GM12865 (cell line): ENCODE results near the gene POF1B.
A peak's percentile ranks its signal among the peaks of the same experiment; 100 is the strongest.
"Not testable (repeated sequence)": the region's sequence is repeated elsewhere in the genome, so short reads cannot be mapped to it uniquely, and the experiment has no call there.

Experiments used
- DNase-seq: peaks from one replicate; pipeline ENCODE4 v3.0.0; 2010; ENCODE audit warnings: low read depth
- H3K4me3 ChIP-seq: 2 replicates; pipeline ENCODE4 v1.5.1; 2011; ENCODE audit warnings: mild to moderate bottlenecking, low read depth, low read length, control low read depth
- TF ChIP-seq, protein P1 (sequence below): IDR thresholded peaks from 2 replicates; pipeline ENCODE4 v1.5.1; 2011; ENCODE audit warnings: low read length, control low read depth, low read depth, inconsistent platforms; ENCODE audit not compliant: insufficient read depth; ENCODE audit errors: missing control alignments

Gene POF1B

DNA sequence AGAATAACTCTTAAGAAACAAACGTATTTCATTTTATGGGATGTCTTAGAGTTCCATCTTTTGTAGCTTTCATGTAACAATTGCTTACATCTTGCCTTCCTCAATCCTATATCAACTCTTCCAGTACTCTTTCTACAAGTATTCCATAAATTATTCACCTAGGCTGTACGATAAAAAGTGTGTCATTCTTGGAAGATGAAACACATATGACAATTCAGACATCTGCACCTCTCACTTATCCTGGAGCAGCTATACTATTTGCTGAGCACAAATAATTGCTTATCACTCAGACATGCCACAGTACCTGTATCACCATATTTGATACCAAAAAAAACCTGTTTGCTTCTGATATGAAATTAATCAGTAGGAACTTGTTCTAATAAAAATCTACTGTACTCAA lies 1.0 kb downstream of the POF1B start:
- peak overlapping the region; percentile 38 for H3K4me3 ChIP-seq
- no peak for DNase-seq
- TF ChIP-seq, protein P1, sequence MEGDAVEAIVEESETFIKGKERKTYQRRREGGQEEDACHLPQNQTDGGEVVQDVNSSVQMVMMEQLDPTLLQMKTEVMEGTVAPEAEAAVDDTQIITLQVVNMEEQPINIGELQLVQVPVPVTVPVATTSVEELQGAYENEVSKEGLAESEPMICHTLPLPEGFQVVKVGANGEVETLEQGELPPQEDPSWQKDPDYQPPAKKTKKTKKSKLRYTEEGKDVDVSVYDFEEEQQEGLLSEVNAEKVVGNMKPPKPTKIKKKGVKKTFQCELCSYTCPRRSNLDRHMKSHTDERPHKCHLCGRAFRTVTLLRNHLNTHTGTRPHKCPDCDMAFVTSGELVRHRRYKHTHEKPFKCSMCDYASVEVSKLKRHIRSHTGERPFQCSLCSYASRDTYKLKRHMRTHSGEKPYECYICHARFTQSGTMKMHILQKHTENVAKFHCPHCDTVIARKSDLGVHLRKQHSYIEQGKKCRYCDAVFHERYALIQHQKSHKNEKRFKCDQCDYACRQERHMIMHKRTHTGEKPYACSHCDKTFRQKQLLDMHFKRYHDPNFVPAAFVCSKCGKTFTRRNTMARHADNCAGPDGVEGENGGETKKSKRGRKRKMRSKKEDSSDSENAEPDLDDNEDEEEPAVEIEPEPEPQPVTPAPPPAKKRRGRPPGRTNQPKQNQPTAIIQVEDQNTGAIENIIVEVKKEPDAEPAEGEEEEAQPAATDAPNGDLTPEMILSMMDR, result no peak

DNA sequence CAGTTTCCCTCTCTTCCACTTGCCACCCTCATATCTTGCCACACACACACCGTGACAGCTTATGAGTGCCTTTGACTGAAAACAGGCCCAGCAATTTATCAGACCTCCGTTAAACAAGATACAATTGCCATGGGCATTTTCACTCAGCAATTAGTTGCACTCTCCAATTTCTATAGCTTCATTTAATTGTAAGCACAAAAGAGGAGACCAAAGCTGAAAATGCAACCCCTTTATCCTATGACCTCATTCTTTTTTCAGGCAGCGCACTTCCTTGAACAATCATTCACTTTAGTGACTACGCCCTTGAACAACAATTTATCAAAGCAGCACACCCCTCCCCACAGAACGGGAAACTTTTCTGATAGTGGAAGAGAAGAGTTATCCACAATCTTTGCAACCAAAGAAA lies 4.1 kb downstream of the POF1B start:
- TF ChIP-seq, protein P1, result no peak
- H3K4me3 ChIP-seq, result no peak overlapping the region
- no peak for DNase-seq

DNA sequence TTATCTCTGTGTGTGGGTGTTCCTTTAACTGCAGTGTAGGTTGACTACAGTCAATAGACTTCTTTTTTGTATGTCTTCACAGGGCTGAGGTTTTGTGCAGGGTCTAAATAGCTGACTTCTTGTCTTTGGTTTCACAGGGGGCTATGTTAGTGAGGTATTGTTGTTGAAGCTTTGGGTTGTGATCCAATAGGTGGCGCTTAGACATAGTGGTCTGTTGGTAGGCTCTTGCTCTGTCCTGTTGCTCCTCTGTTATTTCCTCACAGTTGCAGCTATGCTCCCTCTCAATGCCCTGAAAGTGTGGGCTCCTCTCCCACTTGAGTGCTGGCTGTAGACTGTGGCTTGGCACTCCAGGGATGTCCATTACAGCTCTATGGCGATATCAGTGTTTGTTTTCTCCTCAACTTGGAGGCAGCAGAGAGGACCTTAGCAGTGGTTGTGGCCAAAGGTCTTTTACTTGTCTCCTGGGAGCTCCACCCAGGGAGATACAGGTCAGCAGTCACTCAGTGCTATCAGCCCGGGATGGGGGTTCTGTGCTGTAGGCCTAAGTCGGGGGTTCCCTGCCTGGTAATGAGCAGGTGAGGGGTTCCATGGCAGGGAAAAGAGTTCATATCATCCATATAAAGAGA lies 14.0 kb downstream of the POF1B start:
- no peak overlapping the region for H3K4me3 ChIP-seq
- TF ChIP-seq, protein P1, result no peak
- DNase-seq, result no peak

DNA sequence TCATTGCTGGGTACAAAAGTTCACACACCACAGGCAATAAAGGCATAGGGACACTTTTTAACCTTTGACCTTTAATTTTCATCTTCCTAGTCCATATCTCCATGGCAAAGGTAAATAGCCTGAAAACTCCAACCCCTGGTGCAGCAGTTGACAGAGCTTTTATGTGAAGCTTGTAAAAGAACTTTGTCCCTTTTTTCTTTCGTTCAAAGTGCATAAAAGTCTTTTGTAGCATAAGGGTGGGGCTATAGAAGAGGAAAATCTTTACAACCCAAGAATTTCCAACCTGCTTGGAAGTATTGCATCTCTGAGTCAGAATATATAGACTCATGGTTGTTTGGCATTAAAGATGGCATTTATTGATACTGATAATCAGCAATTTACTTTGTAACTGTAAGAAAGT lies 20.4 kb downstream of the POF1B start:
- DNase-seq, result no peak

DNA sequence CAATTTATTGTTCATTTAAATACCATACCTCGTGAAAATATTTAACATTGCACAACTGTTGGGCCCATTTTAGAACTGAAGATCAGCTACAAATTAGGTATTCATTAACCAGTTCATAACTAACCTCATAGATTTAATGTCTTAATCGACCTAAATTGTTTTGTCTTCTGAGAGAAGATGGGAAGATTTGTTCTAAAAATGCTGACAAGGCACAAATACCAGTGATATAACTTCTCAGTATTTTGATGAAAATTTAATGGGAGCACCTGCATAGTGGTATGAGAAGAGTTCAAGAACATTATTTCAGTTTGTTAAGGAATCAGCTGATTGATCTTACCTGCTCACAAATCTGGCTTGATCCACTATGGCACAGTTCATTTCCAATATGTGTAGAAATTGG lies 33.9 kb downstream of the POF1B start:
- no peak overlapping the region for H3K4me3 ChIP-seq
- no peak for DNase-seq
- TF ChIP-seq, protein P1, result no peak

More for the DNA sequence above, 20.4 kb downstream of the POF1B start:
- H3K4me3 ChIP-seq, result no peak overlapping the region
- TF ChIP-seq, protein P1, result no peak

DNA sequence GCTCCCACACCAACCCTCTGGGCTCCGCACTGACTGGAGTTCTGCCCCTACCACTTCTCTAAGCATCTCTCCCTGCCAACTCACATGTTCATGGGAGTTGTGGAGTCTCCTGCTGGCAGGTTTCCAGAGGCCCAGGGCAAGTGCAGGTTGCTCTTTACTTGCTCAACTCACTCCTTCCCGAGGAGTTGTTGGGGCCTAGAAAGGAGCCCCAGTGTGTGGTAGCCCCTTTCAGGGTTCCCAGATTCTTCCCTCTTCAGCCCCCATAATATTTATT lies 52.5 kb downstream of the POF1B start:
- H3K4me3 ChIP-seq, result no peak overlapping the region
- TF ChIP-seq, protein P1, result no peak
- DNase-seq, result no peak

DNA sequence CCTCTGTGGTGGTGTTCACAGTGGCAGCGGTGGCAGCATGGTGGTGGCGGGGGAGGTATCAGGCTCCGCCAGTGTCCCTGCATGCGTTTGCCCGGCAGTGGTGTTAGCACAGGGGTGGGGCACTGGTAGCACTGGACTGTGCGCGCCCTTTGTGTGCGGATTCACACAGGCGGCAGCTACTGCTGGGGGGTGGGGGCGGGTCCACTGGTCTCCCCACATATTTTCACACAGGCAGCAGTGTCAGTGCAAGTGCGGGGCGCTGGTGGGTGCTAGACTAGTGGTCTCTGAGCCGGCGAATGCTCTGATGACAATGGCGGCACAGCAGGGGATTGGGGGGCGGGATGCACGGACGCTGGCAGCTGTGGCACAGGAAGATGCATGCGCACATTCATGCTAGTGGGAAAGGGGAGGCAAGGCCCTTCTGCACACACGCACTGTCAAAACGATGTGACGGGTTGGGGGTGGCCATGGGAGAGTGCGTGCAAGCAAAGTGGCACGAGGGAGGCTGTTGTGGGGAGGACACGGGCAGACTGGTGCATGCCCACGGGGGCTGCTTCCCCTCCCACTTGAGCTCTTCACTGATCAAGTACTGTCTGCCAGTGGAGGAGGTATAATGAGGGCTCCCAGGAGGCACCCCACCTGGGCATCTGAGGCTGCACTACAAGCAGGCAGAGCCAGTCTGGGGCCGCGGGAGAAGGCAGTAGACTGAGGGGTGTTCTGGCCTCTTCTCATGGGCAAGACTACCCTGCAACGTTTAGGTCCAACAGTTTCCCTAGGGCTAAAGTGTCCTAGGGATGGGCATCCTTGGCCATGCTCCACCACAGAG lies 53.0 kb downstream of the POF1B start:
- TF ChIP-seq, protein P1, result no peak
- no peak for DNase-seq
- no peak overlapping the region for H3K4me3 ChIP-seq

DNA sequence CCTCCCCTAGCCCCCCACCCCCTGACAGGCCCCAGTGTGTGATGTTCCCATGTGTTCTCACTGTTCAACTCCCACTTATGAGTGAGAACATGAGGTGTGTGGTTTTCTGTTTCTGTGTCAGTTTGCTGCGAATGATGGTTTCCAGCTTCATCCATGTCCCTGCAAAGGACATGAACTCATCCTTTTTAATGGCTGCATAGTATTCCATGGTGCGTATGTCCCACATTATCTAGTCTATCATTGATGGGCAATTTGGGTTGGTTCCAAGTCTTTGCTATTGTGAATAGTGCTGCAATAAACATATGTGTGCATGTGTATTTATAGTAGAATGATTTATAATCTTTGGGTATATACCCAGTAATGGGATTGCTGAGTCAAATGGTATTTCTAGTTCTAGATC lies 68.1 kb downstream of the POF1B start:
- not testable (repeated sequence) for DNase-seq, H3K4me3 ChIP-seq
